Ascending aorta (tissue), 2 donors: ENCODE data around the gene RAB9B. TPM values are rescaled to one million over a fixed set of nuclear protein-coding genes. Genes with fewer than 3 reads are reported as not detected.

Experiments
- DNase-seq, 2 donors: peaks; one replicate each; pipeline ENCODE4 v3.0.0-alpha.2; 2019; ENCODE audit warnings: low spot score in 2 of 2
- H3K27ac ChIP-seq, 2 donors: fragments of 200-600 bp; sonication (generic); one replicate each; pipeline ENCODE4 v1.5.1; 2016 to 2017; ENCODE audit warnings: mild to moderate bottlenecking in 1 of 2
- H3K27me3 ChIP-seq: fragments of 200-600 bp; sonication (generic); one replicate; pipeline ENCODE4 v1.5.1; 2017
- H3K36me3 ChIP-seq, 2 donors: fragments of 200-600 bp; sonication (generic); one replicate each; pipeline ENCODE4 v1.5.1; 2016
- H3K4me1 ChIP-seq, 2 donors: fragments of 200-600 bp; sonication (generic); one replicate each; pipeline ENCODE4 v1.5.1; 2016 to 2017; ENCODE audit warnings: mild to moderate bottlenecking in 1 of 2
- H3K4me3 ChIP-seq, 2 donors: fragments of 200-600 bp; sonication (generic); one replicate each; pipeline ENCODE4 v1.5.1; 2016 to 2017; ENCODE audit warnings: mild to moderate bottlenecking in 1 of 2
- H3K9me3 ChIP-seq, 2 donors: fragments of 200-600 bp; sonication (generic); one replicate each; pipeline ENCODE4 v1.5.1; 2016
- intact Hi-C: fragments of 100-400 bp; cut with DNase I; formaldehyde crosslinking; loops from one replicate; pipeline ENCODE4 v1.15.1; 2023
- total RNA-seq: library from RNA; depleted of rRNA; stranded (reverse); fragments of >200 nt; gene quantifications from one replicate; pipeline ENCODE4 v1.1.0, GENCODE V29; 2016
- TF ChIP-seq, protein P1 (sequence below), 3 experiments: fragments of 200-600 bp in 2 of 3; fragments of 450-650 bp in 1 of 3; sonication (generic) in 2 of 3; IDR thresholded peaks; one replicate each; pipeline ENCODE4 v1.5.1; 2016 to 2019; ENCODE audit warnings: antibody characterized with exemption in 3 of 3, mild to moderate bottlenecking in 1 of 3, moderate library complexity in 1 of 3

RAB9B gene
- total RNA-seq, 1 donor from 2014 or later, result 0.43 TPM

DNA sequence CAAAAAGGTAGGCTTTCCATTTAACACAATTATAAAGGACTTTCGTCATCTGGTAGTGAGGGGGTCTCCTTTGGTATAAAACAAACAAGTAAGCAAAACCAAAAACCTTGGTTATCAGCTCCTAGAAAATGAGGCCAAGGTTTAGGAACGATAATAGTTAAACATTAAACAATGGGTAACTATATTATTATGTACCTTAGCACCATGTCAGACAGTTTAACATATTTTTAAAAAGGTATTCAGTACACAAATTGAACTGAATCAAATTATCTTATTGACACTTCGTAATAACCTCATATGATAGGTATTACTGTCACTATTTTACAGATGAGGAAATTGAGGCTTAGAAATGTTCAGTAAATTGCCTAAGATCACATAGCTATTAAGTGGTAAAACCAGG is 32.1 kb upstream of the RAB9B start:
- no peaks in the 10 kb centered on the region for H3K4me1 ChIP-seq
- H3K27ac ChIP-seq, result no peak overlapping the region
- H3K36me3 ChIP-seq, result no peaks in the 10 kb centered on the region
- TF ChIP-seq, protein P1, sequence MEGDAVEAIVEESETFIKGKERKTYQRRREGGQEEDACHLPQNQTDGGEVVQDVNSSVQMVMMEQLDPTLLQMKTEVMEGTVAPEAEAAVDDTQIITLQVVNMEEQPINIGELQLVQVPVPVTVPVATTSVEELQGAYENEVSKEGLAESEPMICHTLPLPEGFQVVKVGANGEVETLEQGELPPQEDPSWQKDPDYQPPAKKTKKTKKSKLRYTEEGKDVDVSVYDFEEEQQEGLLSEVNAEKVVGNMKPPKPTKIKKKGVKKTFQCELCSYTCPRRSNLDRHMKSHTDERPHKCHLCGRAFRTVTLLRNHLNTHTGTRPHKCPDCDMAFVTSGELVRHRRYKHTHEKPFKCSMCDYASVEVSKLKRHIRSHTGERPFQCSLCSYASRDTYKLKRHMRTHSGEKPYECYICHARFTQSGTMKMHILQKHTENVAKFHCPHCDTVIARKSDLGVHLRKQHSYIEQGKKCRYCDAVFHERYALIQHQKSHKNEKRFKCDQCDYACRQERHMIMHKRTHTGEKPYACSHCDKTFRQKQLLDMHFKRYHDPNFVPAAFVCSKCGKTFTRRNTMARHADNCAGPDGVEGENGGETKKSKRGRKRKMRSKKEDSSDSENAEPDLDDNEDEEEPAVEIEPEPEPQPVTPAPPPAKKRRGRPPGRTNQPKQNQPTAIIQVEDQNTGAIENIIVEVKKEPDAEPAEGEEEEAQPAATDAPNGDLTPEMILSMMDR (IDR thresholded peaks at IDR 0.05), result no peak
- H3K4me3 ChIP-seq, result no peak overlapping the region
- DNase-seq, result no peak
- no peaks in the 10 kb centered on the region for H3K9me3 ChIP-seq
- intact Hi-C loops, result no loop called here
- H3K27me3 ChIP-seq, result no peaks in the 10 kb centered on the region

DNA sequence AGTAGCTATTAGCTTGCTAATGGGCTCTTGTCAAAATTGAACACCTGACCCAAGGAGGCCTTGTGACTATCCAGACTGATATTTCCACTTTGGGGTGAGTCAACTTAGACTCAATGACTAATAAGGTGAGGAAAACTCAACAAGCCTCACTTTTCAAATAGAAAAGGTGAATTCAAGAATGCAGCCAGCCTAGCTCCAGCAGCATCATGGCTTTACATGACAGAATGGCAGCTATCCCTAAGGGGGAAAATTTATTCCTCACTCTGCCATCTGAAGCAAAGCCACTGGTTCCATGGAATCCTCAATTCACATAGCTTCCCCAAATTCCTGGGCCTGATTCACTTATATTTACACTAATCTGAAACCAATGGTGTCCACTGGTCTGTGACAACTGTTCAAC is 29.1 kb upstream of the RAB9B start:
- H3K36me3 ChIP-seq, result no peaks in the 10 kb centered on the region
- TF ChIP-seq, protein P1 (IDR thresholded peaks at IDR 0.05), result no peak
- H3K4me3 ChIP-seq, result no peak overlapping the region
- intact Hi-C loops, result no loop called here
- no peak for DNase-seq
- no peak overlapping the region for H3K27ac ChIP-seq
- H3K27me3 ChIP-seq, result no peaks in the 10 kb centered on the region
- H3K4me1 ChIP-seq, result no peaks in the 10 kb centered on the region
- H3K9me3 ChIP-seq, result no peaks in the 10 kb centered on the region

DNA sequence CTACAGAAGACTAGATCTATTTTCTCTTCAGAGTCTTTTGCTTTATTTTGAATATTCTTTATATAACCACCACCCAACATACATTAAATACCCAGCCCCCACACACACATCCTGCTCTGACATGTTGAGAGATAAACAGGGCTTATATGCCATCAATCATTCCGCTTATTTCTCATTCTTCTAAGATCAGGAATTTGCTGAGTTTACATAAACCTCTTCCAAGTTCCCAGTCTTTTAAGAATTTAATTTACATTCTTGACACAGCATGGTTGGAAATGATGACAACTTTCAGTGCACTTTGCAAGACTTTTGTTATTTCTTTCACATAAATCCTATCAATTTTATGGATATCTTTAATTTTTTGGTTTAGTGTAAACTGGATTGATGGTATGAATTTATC is 17.5 kb upstream of the RAB9B start:
- Histone ChIP-seq H3K36me3 (no peaks in the 10 kb centered on the region), H3K9me3 (no peaks in the 10 kb centered on the region), H3K4me3 (no peak overlapping the region), H3K27ac (no peak overlapping the region), H3K4me1 (no peaks in the 10 kb centered on the region), H3K27me3 (no peaks in the 10 kb centered on the region)
- intact Hi-C loops, result loop anchor here (5.0 kb wide), 1 partner anchor 288 kb away; no protein-coding TSS in a partner anchor
- TF ChIP-seq, protein P1 (IDR thresholded peaks at IDR 0.05), result no peak
- DNase-seq, result no peak

DNA sequence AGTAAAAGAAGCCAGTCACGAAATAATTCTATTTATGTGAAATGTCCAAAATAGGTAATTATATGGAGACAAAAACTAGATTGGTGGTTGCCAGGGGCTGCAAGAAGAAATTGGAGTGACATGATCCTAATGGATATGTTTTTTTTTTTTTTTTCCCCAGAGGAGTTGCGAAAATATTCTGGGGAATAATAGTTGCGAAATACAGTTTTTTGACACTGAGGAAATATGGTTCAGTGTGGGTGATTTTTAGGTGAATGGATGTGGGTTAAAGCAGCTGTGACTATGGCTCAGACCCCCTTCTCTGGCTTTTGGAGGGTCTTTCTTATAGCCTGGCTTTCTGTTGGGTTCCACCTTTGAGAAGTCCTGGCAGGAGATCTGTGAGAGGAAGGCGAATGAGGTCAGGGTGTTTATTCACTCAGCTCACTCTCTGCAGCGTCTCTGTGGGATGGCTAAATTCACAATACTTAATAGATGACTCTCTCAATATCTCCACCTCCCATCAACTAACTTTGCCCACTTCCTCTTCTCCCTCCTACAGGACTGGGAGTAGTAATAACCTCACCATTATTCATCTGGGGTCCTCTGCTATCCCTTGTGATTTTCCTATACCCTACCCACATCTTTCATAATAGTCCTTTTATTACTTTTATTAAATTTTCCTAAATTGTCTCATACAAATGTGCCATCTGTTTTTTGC is 15.3 kb upstream of the RAB9B start:
- no peak overlapping the region for H3K27ac ChIP-seq
- no peaks in the 10 kb centered on the region for H3K27me3 ChIP-seq
- no peaks in the 10 kb centered on the region for H3K36me3 ChIP-seq
- no peak for DNase-seq
- intact Hi-C loops, result loop anchor here (2.0 to 5.0 kb wide), 2 partner anchors 71 to 290 kb away; no protein-coding TSS in a partner anchor
- TF ChIP-seq, protein P1 (IDR thresholded peaks at IDR 0.05), result no peak
- H3K4me1 ChIP-seq, result no peaks in the 10 kb centered on the region
- H3K4me3 ChIP-seq, result no peak overlapping the region
- no peaks in the 10 kb centered on the region for H3K9me3 ChIP-seq

DNA sequence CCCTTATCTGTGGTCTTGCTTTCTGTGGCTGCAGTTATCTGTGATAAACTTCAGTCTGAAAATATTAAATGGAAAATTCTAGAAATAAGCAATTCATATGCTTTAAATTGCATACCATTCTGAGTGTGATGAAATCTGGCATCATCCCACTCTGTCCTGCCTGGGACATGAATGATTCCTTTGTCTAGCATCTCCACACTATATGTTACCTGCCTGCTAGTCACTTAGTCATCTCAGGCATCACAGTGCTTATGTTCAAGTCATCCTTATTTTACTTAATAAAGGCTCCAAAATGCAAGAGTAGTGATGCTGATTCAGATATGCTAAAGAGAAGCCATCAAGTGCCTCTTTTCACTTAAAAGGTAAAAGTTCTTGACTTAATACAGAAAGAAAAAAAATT is 14.3 kb upstream of the RAB9B start:
- H3K27ac ChIP-seq, result no peak overlapping the region
- no peak for DNase-seq
- no peaks in the 10 kb centered on the region for H3K27me3 ChIP-seq
- no peaks in the 10 kb centered on the region for H3K9me3 ChIP-seq
- H3K4me3 ChIP-seq, result no peak overlapping the region
- TF ChIP-seq, protein P1 (IDR thresholded peaks at IDR 0.05), result no peak
- H3K4me1 ChIP-seq, result no peaks in the 10 kb centered on the region
- H3K36me3 ChIP-seq, result no peaks in the 10 kb centered on the region
- intact Hi-C loops, result loop anchor here (2.0 to 5.0 kb wide), 2 partner anchors 72 to 291 kb away; no protein-coding TSS in a partner anchor
